Activated CD4-positive, alpha-beta T cell treated with anti-CD3 and anti-CD28 coated beads for 48 hours (primary cell): Measurements from ENCODE around the gene MYRF.

Experiments
- DNase-seq: peaks from one replicate; pipeline ENCODE4 v3.0.0-alpha.2; 2020

The MYRF gene

GRCh38 chr11:61762223-61762615, 9.8 kb downstream of the MYRF start:
- no peak for DNase-seq

- DNase-seq: no peak
Observed at GRCh38 chr11:61762798-61763197, 10.4 kb downstream of the MYRF start.

- DNase-seq: no peak
Observed at GRCh38 chr11:61763930-61764605, 11.6 kb downstream of the MYRF start.

- DNase-seq: no peak
Observed at GRCh38 chr11:61764606-61765260, 12.3 kb downstream of the MYRF start.

- DNase-seq: no peak
Observed at GRCh38 chr11:61765550-61766253, 13.3 kb downstream of the MYRF start.

- DNase-seq: no peak
Observed at GRCh38 chr11:61766353-61766841, 14.0 kb downstream of the MYRF start.

GRCh38 chr11:61768376-61769076, 16.1 kb downstream of the MYRF start:
- DNase-seq: no peak

DNA sequence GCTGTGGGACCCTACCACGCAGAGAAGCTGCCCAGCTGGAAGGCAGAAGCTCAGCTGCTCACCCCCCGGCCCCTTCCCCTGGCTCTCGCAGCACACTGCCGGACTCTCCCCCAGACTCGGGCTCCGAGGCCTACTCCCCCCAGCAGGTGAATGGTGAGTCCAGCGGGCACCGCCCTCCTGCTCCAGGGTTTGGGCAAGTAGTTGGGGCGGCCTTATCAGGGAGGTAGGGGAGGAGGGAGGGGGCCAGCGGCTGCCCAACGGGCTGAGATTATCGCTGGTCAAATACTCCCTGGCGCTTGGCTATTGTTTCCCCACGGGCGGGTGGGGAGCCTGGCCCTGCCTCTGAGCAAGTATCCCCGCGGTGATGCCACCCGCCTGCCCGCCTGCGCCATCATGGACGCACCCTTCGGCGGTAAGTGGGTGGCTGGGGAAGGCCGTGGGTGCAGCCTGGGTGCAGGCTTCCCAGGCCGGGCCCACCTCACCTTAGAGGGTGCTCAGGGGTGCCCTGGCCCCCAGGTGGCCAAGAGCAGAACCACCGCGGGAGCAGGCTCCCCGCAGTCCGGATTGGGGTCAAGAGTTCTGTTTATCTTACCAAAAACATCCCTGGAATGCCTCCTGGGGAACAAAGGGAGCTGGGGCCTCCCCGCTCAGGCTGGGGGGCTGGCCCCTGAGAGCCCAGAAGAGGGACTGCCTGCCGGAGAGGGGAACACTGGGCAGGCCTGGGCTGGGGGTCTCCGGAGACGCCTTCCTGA, 16.9 kb downstream of the MYRF start:
- no peak for DNase-seq

DNA sequence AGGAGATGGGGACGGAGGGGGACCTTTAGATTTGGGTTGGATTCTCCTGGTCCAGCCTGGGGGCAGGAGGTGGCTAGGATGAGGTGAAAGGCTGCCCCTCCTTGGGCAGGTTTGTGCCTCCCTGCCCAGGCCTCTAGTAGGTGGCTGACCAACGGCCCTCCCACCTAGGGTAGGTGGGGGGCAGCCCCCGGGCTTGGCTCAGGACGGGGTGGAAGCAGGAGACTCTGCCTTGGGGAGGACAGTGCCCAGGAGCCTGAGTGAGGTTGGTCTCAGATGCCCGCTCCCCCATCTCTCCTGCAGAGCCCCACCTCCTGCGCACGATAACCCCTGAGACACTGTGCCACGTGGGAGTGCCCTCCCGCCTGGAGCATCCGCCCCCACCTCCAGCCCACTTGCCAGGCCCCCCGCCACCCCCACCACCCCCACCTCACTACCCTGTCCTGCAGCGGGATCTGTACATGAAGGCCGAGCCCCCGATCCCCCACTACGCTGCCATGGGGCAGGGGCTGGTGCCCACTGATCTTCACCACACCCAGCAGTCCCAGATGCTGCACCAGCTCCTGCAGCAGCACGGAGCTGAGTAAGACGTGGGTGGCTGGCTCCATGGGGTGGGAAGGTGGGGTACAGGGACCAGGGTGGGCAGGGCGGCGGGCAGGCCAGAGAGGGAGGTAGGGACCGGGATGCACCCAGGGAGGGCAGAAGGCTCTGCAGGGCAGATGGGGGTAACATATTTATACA, 17.7 kb downstream of the MYRF start:
- DNase-seq: no peak

DNA sequence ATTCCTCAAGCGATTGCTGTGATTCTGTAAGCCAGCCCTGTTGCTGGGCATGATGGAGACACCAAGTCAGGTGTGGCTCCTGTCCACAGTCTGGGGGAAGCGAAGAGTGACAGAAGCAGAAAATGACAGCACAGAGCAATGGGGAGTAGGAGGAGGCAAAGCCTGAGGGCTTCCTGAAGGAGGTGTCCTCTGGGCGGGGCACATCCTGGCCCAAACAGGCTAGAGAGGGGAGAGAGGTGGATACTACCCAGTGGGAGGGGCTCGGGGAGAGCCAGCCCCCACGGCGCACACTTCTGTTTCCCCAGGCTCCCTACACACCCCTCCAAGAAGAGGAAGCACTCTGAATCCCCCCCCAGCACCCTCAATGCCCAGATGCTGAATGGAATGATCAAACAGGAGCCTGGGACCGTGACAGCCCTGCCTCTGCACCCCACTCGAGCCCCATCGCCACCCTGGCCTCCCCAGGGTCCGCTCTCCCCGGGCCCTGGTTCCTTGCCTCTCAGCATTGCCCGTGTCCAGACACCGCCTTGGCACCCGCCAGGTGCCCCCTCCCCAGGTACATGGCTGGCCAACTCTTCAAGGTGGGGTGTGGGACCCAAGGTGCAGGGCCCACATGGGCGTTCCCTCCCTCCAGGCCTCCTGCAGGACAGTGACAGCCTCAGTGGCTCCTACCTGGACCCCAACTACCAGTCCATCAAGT, 18.9 kb downstream of the MYRF start:
- DNase-seq: no peak

GRCh38 chr11:61771985-61772455, 19.6 kb downstream of the MYRF start:
- DNase-seq: no peak

DNA sequence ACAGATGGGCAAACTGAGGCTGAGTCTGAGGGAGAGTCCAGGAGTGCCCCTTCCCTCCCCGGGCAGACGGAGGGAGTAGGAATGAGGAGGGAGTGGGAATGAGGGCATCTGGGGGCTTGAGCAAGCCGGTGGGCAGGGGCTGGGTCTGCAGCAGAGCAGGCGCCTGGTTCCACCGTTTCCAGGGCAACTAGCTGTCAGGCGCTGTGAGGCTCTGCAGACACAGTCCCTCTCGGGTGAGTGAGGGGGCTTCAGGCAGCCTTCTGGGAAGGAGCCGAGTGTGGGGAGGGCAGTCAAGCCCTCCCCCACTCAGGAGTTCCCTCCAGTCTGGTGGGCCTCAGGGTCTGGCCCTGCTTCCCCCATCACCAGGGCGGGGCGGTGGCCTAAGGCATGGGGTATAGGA, 20.9 kb downstream of the MYRF start:
- DNase-seq: no peak

GRCh38 chr11:61773809-61774208, 21.4 kb downstream of the MYRF start:
- DNase-seq: no peak

- no peak for DNase-seq
Observed at GRCh38 chr11:61774411-61774810, 22.0 kb downstream of the MYRF start.

DNA sequence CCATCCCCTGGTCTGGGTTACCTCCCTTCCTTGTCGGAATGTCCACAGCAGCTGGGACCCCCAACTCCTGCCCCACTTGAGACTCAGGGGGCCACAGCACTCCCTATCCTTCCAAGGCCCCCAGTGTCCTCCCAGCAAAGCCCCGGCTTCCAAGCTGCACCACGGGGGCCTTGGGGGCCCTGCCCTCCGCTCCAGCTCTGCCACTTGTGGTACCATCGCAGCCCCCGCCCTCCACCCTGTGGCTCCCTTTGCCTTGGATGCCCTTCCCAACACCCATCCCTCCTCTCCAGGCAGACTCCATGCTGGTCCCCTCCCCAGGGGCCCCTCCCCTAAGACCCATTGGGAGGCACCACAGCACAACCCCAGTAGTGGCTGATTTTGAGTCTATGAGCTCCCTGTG, 22.7 kb downstream of the MYRF start:
- no peak for DNase-seq

DNA sequence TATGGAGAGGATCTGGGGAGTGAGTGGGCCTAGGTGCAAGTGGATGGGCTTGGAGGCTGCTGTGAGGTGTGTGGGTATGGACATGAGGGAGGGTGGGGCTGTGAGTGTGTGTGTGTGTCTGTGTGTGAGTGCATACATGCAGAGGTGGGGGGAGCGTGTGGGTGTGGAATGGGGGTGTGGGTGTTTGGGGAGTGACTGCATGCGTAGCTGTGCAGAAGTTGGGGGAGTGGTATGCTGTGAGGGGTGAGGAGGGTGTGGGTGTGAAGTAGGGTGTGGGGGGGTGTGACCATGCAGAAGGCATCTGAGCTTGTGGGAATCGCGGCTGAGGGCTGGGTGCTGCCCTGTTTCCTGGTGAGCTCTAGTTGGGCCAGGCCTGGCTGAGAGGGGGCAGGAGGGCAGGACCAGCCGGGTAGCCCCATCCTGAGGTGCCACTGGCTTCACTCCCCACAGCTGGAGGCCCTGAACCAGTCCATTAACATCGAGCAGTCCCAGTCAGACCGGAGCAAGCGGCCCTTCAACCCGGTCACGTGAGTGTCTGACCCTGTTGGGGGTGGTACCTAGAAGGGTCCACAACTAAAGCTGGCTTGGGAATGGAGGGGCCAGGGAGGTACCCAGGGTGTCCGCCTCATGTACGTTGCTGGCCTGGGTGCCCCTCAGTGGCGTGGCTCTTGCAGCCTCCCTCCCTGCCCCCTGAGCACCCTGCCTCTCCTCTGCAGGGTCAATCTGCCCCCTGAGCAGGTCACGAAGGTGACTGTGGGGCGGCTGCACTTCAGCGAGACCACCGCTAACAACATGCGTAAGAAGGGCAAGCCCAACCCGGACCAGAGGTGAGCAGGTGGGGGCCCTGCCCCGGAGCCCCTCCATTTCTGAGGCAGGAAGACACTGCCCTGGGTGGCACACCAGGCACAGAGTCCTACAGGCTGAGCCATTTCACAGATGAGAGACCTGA, 23.4 kb downstream of the MYRF start:
- DNase-seq: no peak

- DNase-seq: peak; percentile 85
Observed at GRCh38 chr11:61776561-61777075, 24.2 kb downstream of the MYRF start.

- DNase-seq: peak; percentile 68
Observed at GRCh38 chr11:61777234-61778090, 25.0 kb downstream of the MYRF start.
